ENCODE measurements around the gene INTS2.
"Not testable (repeated sequence)": the region's sequence is repeated elsewhere in the genome, so short reads cannot be mapped to it uniquely, and the experiment has no call there.

Gene INTS2

DNA sequence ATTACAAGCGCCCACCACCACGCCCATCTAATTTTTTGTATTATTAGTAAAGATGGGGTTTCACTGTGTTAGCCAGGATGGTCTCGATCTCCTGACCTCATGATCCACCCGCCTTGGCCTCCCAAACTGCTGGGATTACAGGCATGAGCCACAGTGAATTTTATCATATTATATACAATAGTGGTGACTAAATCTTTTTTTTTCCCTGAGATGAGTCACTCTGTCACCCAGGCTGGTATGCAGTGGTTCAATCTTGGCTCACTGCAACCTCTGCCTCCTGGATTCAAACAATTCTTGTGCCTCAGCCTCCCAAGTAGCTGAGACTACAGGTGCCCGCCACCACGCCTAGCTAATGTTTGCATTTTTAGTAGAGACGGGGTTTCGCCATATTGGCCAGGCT lies 41.9 kb downstream of the INTS2 start:
- DNase-seq, result not testable (repeated sequence)

DNA sequence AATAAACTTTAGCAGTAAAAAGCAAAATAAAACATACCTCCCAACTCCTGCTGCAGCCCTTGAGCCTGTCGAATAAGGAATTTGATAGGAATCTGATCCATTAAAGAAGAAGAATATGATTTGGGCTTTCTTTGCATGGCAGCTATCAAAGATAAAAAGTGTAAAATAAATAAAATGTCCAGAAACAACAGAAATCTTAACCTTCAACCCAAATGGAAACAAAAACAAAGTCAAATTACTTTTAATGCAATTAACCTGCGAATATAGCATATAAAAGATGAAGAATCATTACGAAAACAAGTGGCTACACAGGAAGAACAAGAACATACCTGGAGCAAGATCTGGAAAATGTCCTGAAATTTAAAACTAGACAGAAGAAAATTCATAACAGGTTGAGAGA lies 42.9 kb downstream of the INTS2 start:
- no peak for DNase-seq

DNA sequence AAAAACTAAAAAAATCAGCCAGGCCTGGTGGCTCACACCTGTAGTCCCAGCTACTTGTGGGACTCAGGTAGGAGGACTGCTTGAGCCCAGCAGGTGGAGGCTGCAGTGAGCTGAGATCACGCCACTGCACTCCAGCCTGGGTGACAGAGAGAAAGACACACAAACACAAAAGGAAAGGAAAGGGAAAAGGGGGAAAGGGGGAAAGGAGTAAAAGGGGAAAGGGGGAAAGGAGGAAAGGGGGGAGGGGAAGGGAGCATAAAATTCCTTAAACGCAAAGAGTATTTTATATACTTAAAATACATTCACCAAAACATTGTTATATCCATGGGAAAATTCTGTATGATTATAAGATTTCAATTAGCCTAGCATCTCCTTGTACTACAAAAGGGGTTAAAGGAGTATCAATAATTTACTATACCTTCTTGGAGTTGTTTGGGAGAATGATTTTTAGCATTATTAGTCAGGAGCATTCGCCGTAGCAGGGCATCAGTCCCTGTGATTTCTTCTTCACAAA lies 47.1 kb downstream of the INTS2 start:
- DNase-seq, result no peak

DNA sequence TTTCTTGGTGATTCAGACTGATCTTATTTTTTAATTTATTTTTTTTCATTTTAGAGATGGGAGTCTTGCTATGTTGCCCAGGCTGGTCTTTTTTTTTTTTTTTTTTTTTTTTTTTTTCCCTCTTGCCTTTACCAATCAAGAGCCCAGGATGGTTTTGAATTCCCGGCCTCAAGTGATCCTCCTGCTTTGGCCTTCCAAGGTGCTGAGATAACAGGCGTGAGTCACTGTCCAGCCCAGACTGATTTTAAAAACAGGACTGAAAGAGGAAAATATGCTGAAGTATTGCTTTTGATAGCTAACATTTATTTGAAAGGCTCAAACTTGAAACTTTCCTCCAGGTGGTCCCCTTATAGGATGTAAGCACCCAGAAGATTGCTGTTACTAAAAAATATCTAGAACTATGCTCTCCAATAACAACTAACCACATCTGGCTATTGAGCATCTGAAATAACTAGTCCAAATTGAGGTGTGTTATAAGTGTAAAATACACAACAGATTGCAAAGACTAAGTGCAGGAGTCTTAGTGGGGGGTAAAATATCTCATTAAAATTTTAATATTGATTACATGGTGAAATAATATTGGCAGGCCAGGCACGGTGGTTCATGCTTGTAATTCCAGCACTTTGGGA lies 48.7 kb downstream of the INTS2 start:
- no peak for DNase-seq

DNA sequence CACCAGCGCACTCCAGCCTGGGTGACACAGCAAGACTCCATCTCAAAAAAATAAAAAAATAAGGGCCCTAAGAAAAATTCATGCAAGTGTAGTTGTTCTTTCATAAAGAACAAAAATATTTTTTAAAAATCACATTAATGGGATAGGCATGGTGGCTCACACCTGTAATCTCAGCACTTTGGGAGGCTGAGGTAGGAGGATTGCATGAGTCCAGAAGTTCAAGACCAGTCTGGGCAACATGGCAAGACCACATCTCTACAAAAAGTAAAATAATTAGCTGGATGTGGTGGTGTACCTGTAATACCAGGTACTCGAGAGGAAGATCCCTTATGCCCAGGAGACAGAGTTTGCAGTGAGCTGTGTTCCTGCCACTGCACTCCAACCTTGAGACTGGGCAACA lies 49.3 kb downstream of the INTS2 start:
- DNase-seq, result no peak

DNA sequence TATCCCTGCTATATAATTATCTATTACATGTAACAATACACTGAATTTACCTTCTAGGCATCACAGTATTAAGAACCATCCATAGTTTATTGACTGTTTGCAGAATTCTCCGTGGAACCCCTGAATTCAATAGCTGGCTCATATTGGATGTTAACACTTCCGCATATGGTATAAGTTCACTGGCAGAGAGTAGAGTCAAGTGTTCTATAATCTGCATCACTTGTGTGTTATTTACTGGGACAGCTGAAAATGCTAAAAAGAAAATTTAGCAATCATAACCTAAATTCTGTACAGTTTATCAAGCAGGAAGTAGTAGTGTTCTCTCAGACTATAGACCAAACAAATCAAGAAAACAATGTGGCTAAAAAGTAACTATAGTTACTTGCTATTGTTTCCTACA lies 49.9 kb downstream of the INTS2 start:
- no peak for DNase-seq

GRCh38 chr17:61875804-61876203 lies 52.0 kb downstream of the INTS2 start:
- DNase-seq, result no peak

- no peak for DNase-seq
Measured at GRCh38 chr17:61875285-61875684, 52.5 kb downstream of the INTS2 start.

DNA sequence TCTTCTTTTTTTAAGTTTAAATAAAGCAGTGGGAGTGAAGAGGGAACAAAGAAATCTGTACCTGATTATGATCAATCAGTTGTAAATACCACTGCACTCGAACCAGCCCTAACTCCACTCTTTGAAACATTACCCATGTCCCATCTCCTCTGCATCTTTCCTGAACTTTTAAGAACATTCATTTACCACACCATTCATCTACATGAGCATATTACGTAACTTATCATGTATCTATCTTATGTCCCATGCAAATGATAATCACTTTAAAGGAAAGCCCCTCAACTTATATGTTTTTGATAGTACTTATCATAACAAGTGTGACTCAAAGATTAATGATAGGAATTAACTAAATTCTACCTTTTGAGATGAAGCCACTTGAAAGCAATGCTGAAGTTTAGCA lies 53.7 kb downstream of the INTS2 start:
- no peak for DNase-seq

GRCh38 chr17:61872099-61872498 lies 55.7 kb downstream of the INTS2 start:
- no peak for DNase-seq

- DNase-seq, result no peak
Measured at GRCh38 chr17:61869138-61869537, 58.6 kb downstream of the INTS2 start.

GRCh38 chr17:61868074-61868473 lies 59.7 kb downstream of the INTS2 start:
- DNase-seq, result no peak

DNA sequence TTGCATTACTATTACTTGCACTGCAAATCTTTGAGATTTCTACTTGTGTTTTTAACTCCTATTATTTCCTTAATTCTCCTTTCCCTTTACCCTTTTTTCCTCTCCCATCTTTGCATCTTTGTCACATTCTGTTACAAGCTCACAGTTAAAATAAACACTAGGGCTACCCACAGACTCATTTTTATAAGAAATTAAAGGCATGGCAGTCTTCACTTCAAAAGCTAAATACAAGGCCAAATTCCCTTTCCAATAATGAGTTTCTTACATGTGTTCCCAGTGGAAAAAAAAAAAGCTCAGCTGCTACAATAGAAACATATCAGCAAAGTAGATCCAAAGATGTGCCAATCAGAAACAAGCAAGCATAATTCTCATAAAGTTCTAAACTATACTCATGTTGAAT lies 60.7 kb downstream of the INTS2 start:
- no peak for DNase-seq

- no peak for DNase-seq
Measured at GRCh38 chr17:61863801-61864126, 64.0 kb downstream of the INTS2 start.

GRCh38 chr17:61862975-61863800 lies 64.6 kb downstream of the INTS2 start, which contains the start of gene BRIP1:
Gene BRIP1 (minus strand): TSS chr17:61863528. CDS start chr17:61861539, 1,989 bp downstream.
- DNase-seq, result peak; percentile 80

- DNase-seq, result no peak
Measured at GRCh38 chr17:61862105-61862574, 65.6 kb downstream of the INTS2 start.

- DNase-seq, result not testable (repeated sequence)
Measured at GRCh38 chr17:61860397-61860796, 67.4 kb downstream of the INTS2 start.

- no peak for DNase-seq
Measured at GRCh38 chr17:61856035-61856434, 71.7 kb downstream of the INTS2 start.

- no peak for DNase-seq
Measured at GRCh38 chr17:61852857-61853256, 74.9 kb downstream of the INTS2 start.

DNA sequence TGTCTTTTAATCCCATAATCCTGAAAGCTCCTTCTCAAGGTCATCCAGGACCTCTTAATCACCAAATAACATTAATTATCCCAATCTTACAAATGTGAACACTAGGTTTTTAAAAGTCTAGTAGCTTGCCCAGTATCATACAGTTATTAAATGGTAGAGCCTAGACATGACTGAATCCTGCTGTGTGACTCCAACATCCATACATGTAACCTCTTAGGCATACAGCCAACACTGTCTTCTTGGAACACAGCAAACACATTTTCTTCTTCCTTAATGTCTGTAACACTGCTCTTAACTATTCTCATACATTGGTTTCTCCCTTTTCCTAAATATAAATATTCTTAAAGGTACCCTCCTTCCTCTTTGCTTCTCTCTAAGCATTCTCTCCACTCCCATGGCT lies 78.1 kb downstream of the INTS2 start:
- DNase-seq, result no peak

DNA sequence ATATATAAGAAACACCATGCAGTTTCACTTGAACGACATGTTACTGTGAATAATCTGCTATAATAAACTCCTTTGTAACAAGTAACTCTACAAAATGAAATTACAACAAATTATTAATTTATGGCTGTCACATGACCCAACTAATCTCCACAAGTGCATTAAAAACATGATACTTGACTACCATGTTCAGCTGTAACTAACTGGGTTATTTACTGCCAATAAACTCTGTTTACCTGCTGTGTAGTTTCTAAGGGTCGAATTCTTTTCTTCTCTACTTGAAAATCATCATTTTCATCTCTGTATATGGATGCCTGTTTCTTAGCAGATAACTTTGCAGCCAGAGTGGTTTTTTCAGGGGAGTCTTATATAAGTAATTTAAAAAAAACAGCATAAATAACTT lies 78.9 kb downstream of the INTS2 start:
- no peak for DNase-seq

DNA sequence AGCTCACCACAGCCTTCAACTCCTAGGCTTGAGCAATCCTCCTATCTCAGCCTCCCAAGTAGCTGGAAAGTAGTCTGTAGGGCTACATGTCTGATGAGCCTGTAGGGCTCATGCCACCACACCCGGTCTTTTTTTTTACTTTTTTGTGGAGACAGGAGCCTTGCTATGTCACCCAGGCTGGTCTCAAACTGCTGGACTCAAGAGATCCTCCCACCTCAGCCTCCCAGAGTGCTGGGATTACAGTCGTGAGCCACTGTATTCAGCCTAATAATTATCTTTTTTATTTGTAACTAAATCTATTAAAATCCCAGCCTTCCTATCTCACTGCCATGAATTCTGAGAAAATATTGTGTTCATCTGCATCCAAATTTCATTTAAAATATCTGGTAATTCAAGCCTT lies 79.5 kb downstream of the INTS2 start:
- DNase-seq, result no peak

- DNase-seq, result no peak
Measured at GRCh38 chr17:61847659-61848058, 80.1 kb downstream of the INTS2 start.

DNA sequence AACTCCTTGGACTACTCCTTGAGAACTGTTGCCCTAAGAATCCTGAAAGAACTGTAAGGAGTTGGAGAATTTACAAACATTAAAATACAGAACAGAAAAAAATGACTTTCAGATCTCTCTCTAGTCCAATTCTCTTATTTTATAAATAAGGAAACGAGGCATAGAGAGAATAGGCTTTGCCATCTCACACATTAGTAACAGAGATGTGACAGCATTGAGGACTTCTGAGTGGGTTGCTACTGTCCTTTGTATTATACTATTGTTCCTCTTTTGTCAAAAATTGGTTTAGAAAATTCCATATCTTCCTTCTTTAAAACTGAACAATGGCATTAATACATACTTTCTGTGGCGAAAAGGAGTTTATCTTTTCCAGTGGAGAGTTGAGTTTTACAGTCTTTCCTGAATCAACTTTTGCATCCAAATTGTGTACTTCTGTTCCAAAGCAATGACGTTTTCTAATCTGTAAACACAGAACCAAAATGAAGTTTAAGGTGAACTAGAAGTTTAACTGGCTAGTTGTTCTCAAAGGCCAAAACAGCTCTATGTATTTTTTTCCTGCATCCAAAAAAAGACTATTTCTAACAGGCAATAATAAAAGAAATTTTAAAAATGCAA lies 80.9 kb downstream of the INTS2 start:
- DNase-seq, result no peak
